Nephron progenitor cell (in vitro differentiated cells): Measurements from ENCODE around the gene RAPGEF2.
"Not testable (repeated sequence)": the region's sequence is repeated elsewhere in the genome, so short reads cannot be mapped to it uniquely, and the experiment has no call there.

Source experiments
- DNase-seq: peaks from one replicate; pipeline ENCODE4 v3.0.0; 2021
- H3K27ac Mint-ChIP-seq: 2 replicates; pipeline ENCODE4 v1.8.0; 2021; ENCODE audit warnings: mild to moderate bottlenecking, moderate library complexity, mixed read lengths
- H3K27me3 Mint-ChIP-seq: 2 replicates; pipeline ENCODE4 v1.8.0; 2021; ENCODE audit warnings: mild to moderate bottlenecking, low read depth, mixed read lengths; ENCODE audit not compliant: poor library complexity
- H3K36me3 Mint-ChIP-seq: 2 replicates; pipeline ENCODE4 v1.8.0; 2021; ENCODE audit warnings: low read depth, mixed read lengths
- H3K4me1 Mint-ChIP-seq: 2 replicates; pipeline ENCODE4 v1.8.0; 2021; ENCODE audit warnings: mixed read lengths
- H3K4me3 Mint-ChIP-seq: 2 replicates; pipeline ENCODE4 v1.8.0; 2021; ENCODE audit warnings: mild to moderate bottlenecking, moderate library complexity, mixed read lengths
- H3K9me3 Mint-ChIP-seq: 2 replicates; pipeline ENCODE4 v1.8.0; 2021; ENCODE audit warnings: mild to moderate bottlenecking, moderate library complexity, mixed read lengths
- CTCF ChIP-seq: fragments of 200-600 bp; sonication (generic); IDR thresholded peaks from 2 replicates; pipeline ENCODE4 v1.5.0; 2021; ENCODE audit warnings: antibody characterized with exemption

The RAPGEF2 gene

GRCh38 chr4:159308566-159309340 lies 205.9 kb downstream of the RAPGEF2 start:
- Mint-ChIP-seq H3K27ac (peak overlapping the region; percentile 60), H3K4me3 (no peak overlapping the region), H3K9me3 (peaks cover 4% of the 10 kb centered on the region), H3K36me3 (peaks cover 23% of the 10 kb centered on the region), H3K27me3 (no peaks in the 10 kb centered on the region), H3K4me1 (no peaks in the 10 kb centered on the region)
- no peak for TF ChIP-seq CTCF
- DNase-seq, result no peak

GRCh38 chr4:159312236-159312635 lies 209.4 kb downstream of the RAPGEF2 start:
- Mint-ChIP-seq H3K36me3 (peaks cover 31% of the 10 kb centered on the region), H3K4me1 (no peaks in the 10 kb centered on the region), H3K27ac (no peak overlapping the region), H3K27me3 (no peaks in the 10 kb centered on the region), H3K4me3 (no peak overlapping the region), H3K9me3 (no peaks in the 10 kb centered on the region)
- DNase-seq, result no peak
- TF ChIP-seq CTCF, result no peak

- not testable (repeated sequence) for H3K4me3 Mint-ChIP-seq, H3K27ac Mint-ChIP-seq, H3K4me1 Mint-ChIP-seq, H3K9me3 Mint-ChIP-seq, H3K27me3 Mint-ChIP-seq
- peaks cover 31% of the 10 kb centered on the region for H3K36me3 Mint-ChIP-seq
- DNase-seq, result peak; percentile 11
Measured at GRCh38 chr4:159315879-159316278, 213.0 kb downstream of the RAPGEF2 start.

- H3K36me3 Mint-ChIP-seq, result peaks cover 37% of the 10 kb centered on the region
- no peaks in the 10 kb centered on the region for H3K9me3 Mint-ChIP-seq
- peaks cover 2% of the 10 kb centered on the region for H3K27me3 Mint-ChIP-seq
- no peak for TF ChIP-seq CTCF
- no peak overlapping the region for H3K27ac Mint-ChIP-seq
- DNase-seq, result no peak
- no peak overlapping the region for H3K4me3 Mint-ChIP-seq
- H3K4me1 Mint-ChIP-seq, result no peaks in the 10 kb centered on the region
Measured at GRCh38 chr4:159317203-159317602, 214.3 kb downstream of the RAPGEF2 start.

GRCh38 chr4:159319027-159319426 lies 216.1 kb downstream of the RAPGEF2 start:
- TF ChIP-seq CTCF, result no peak
- Mint-ChIP-seq H3K4me1 (no peaks in the 10 kb centered on the region), H3K4me3 (no peak overlapping the region), H3K9me3 (no peaks in the 10 kb centered on the region), H3K36me3 (peaks cover 46% of the 10 kb centered on the region), H3K27ac (no peak overlapping the region), H3K27me3 (peaks cover 2% of the 10 kb centered on the region)
- no peak for DNase-seq

GRCh38 chr4:159326480-159326879 lies 223.6 kb downstream of the RAPGEF2 start:
- Mint-ChIP-seq H3K27me3 (no peaks in the 10 kb centered on the region), H3K4me1 (no peaks in the 10 kb centered on the region), H3K4me3 (no peak overlapping the region), H3K27ac (peak overlapping the region; percentile 27), H3K9me3 (no peaks in the 10 kb centered on the region), H3K36me3 (peaks cover 37% of the 10 kb centered on the region)
- TF ChIP-seq CTCF, result no peak
- no peak for DNase-seq
